Measurements from ENCODE around the gene PIM1.

PIM1 gene

DNA sequence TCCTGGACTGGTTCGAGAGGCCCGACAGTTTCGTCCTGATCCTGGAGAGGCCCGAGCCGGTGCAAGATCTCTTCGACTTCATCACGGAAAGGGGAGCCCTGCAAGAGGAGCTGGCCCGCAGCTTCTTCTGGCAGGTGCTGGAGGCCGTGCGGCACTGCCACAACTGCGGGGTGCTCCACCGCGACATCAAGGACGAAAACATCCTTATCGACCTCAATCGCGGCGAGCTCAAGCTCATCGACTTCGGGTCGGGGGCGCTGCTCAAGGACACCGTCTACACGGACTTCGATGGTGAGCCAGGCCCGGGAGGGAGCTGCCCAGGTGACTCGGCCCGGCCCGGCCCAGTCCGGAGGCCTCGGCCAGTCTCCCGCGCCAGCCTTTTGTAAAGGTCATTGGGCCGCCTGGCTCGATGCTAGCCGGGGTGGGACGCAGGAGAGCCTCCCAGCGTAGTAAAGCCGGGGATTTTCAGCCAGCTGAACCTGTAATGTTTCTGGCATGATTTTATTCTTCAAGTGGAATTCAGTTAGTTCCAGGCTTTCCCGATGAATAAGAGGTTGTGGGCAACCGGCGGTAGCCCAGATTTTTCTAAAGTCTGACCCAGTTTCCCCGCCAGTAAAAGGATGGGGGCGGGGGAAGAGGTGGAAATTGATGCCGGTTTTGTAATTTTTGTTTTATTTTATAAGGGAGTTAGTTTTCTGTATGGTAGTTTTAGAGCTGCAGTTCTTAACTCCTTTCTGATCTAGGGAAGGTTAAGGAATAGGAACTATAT is 1.4 kb downstream of the PIM1 start:
- Histone ChIP-seq H2BK12ac (ENCODE audit: low read length) (no peak overlapping the region), H3K27ac (ENCODE audit: low read depth, low read length) (no peak overlapping the region), H2BK120ac (ENCODE audit: insufficient read depth, low read length, poor library complexity) (peak overlapping the region; percentile 3), H3K36me3 (ENCODE audit: control insufficient read depth in 1 of 2, insufficient read depth in 2 of 2, low read length in 2 of 2) (peaks cover 17 to 21% of the 10 kb centered on the region in 2 experiments), H3K79me1 (ENCODE audit: low read length) (peaks cover 21% of the 10 kb centered on the region), H3K4me3 (ENCODE audit: low read depth, low read length) (peak overlapping the region; percentile 98), H2BK5ac (ENCODE audit: low read depth, low read length, poor library complexity) (no peak overlapping the region), H3K79me2 (ENCODE audit: control insufficient read depth, insufficient read depth, low read length, poor library complexity) (peaks cover 8% of the 10 kb centered on the region), H3K23ac (ENCODE audit: low read length) (no peak overlapping the region), H3K9ac (ENCODE audit: low read length) (peak overlapping the region; percentile 92), H2AFZ (ENCODE audit: insufficient read depth, low read length, poor library complexity) (no peak overlapping the region), H2AK5ac (ENCODE audit: low read length) (no peak overlapping the region), H3K4ac (ENCODE audit: low read depth, low read length) (peak overlapping the region; percentile 25), H4K8ac (ENCODE audit: low read depth, low read length) (no peak overlapping the region), H3K9me3 (ENCODE audit: insufficient read depth, low read depth, low read length) (peaks cover 1% of the 10 kb centered on the region), H3K18ac (ENCODE audit: low read length) (no peak overlapping the region), H3K14ac (ENCODE audit: low read length) (peak overlapping the region; percentile 2), H3K27me3 (ENCODE audit: insufficient read depth, low read length) (no peaks in the 10 kb centered on the region), H4K12ac (ENCODE audit: low read depth, low read length) (no peak overlapping the region), H3K4me1 (ENCODE audit: control insufficient read depth in 1 of 2, insufficient read depth in 2 of 2, low read length in 2 of 2) (peaks cover 0 to 13% of the 10 kb centered on the region in 2 experiments), H3K4me2 (ENCODE audit: low read length) (peak overlapping the region; percentile 100), H4K91ac (ENCODE audit: low read depth, low read length) (peak overlapping the region; percentile 29)
- DNase-seq = peak; percentile 45 to 61
- 100% methylated on average over 1 of the region's 45 CpGs for WGBS (ENCODE audit: extremely low coverage, insufficient coverage, insufficient read length)

DNA sequence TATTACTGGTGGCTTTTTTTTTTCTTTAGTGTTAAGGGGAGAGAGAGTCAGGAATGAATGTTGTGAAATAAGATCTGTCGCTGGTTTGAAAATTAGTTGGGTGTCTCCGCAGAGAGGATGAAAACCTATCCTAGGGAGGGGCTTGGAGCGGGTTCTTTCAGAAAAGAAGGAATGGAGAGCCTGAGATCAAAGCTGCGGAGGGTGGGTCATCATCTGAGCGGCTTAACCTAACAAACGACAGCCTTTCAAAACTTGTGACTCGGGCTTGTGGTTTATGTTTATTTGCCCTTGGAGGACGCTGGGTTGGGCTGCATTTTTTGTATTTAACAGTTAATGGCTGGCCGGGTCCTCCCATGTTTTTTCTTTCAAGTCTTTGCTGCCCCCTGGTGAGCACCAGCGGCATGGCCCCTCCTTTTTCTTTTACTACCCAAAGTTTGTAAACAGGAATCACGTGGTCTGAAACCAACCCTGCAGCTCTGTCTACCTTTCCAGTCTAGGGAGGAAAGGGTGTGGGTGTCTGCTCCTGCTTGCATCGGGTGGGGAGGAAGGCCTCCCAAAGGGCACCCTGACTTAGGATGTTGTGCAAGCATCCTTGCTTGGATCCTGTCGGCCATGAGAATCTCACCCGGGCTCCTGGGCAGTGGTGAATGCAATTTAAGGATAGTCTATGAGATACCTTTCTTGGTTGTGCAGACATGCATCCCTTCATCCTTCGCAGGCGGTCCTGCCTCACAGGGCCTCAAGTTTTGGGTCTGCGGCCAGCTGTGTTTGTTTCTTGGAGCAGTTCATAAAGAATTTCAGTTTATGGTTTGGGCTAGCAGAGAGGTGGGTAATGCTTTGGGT is 2.2 kb downstream of the PIM1 start:
- Histone ChIP-seq H3K18ac (ENCODE audit: low read length) (no peak overlapping the region), H3K9ac (ENCODE audit: low read length) (no peak overlapping the region), H2AFZ (ENCODE audit: insufficient read depth, low read length, poor library complexity) (no peak overlapping the region), H3K27ac (ENCODE audit: low read depth, low read length) (no peak overlapping the region), H2AK5ac (ENCODE audit: low read length) (no peak overlapping the region), H3K79me1 (ENCODE audit: low read length) (peaks cover 21% of the 10 kb centered on the region), H3K4me3 (ENCODE audit: low read depth, low read length) (no peak overlapping the region), H4K91ac (ENCODE audit: low read depth, low read length) (no peak overlapping the region), H4K8ac (ENCODE audit: low read depth, low read length) (no peak overlapping the region), H3K14ac (ENCODE audit: low read length) (no peak overlapping the region), H4K12ac (ENCODE audit: low read depth, low read length) (no peak overlapping the region), H3K4me1 (ENCODE audit: control insufficient read depth in 1 of 2, insufficient read depth in 2 of 2, low read length in 2 of 2) (peaks cover 0 to 13% of the 10 kb centered on the region in 2 experiments), H3K27me3 (ENCODE audit: insufficient read depth, low read length) (no peaks in the 10 kb centered on the region), H3K4me2 (ENCODE audit: low read length) (peak overlapping the region; percentile 100), H2BK120ac (ENCODE audit: insufficient read depth, low read length, poor library complexity) (no peak overlapping the region), H3K9me3 (ENCODE audit: insufficient read depth, low read depth, low read length) (peaks cover 1% of the 10 kb centered on the region), H2BK12ac (ENCODE audit: low read length) (no peak overlapping the region), H3K36me3 (ENCODE audit: control insufficient read depth in 1 of 2, insufficient read depth in 2 of 2, low read length in 2 of 2) (peaks cover 17 to 21% of the 10 kb centered on the region in 2 experiments), H3K79me2 (ENCODE audit: control insufficient read depth, insufficient read depth, low read length, poor library complexity) (peaks cover 8% of the 10 kb centered on the region), H2BK5ac (ENCODE audit: low read depth, low read length, poor library complexity) (no peak overlapping the region), H3K23ac (ENCODE audit: low read length) (no peak overlapping the region), H3K4ac (ENCODE audit: low read depth, low read length) (no peak overlapping the region)
- DNase-seq = peak; percentile 86 to 97
- WGBS (ENCODE audit: extremely low coverage, insufficient coverage, insufficient read length) = no CpG with 5 or more reads among the region's 17 CpGs

DNA sequence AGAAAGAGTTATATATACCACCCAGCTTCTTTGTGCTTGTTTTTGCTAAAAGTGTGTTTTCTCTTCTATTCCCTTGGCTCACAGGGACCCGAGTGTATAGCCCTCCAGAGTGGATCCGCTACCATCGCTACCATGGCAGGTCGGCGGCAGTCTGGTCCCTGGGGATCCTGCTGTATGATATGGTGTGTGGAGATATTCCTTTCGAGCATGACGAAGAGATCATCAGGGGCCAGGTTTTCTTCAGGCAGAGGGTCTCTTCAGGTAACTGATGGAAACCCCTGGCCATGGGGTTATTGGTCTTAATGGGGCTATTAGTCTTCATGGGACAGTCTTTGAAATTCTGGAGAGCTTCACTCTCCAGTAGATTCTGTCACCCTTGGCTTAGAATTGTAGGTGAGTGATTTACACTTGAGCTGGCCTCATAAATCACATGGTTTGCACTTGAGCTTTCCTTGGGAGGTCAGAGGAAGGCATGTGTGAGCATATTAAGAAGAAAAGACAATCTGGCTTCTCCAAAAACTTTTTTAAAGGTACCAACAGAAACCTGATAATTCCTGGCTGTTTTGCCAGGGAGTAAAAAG is 3.0 kb downstream of the PIM1 start:
- H2BK12ac ChIP-seq (ENCODE audit: low read length) = no peak overlapping the region
- no peak overlapping the region for H2BK5ac ChIP-seq (ENCODE audit: low read depth, low read length, poor library complexity)
- peaks cover 21% of the 10 kb centered on the region for H3K79me1 ChIP-seq (ENCODE audit: low read length)
- H2AK5ac ChIP-seq (ENCODE audit: low read length) = no peak overlapping the region
- H3K9me3 ChIP-seq (ENCODE audit: insufficient read depth, low read depth, low read length) = peaks cover 1% of the 10 kb centered on the region
- no peak overlapping the region for H3K27ac ChIP-seq (ENCODE audit: low read depth, low read length)
- H3K4me1 ChIP-seq (ENCODE audit: control insufficient read depth in 1 of 2, insufficient read depth in 2 of 2, low read length in 2 of 2) = peaks cover 0 to 13% of the 10 kb centered on the region in 2 experiments
- peaks cover 17 to 21% of the 10 kb centered on the region in 2 experiments for H3K36me3 ChIP-seq (ENCODE audit: control insufficient read depth in 1 of 2, insufficient read depth in 2 of 2, low read length in 2 of 2)
- no peaks in the 10 kb centered on the region for H3K27me3 ChIP-seq (ENCODE audit: insufficient read depth, low read length)
- H3K4me3 ChIP-seq (ENCODE audit: low read depth, low read length) = no peak overlapping the region
- DNase-seq = no peak
- whole genome bisulfite sequencing (ENCODE audit: extremely low coverage, insufficient coverage, insufficient read length) = no CpG with 5 or more reads among the region's 7 CpGs
- H3K18ac ChIP-seq (ENCODE audit: low read length) = no peak overlapping the region
- H3K9ac ChIP-seq (ENCODE audit: low read length) = no peak overlapping the region
- H4K8ac ChIP-seq (ENCODE audit: low read depth, low read length) = no peak overlapping the region
- no peak overlapping the region for H2BK120ac ChIP-seq (ENCODE audit: insufficient read depth, low read length, poor library complexity)
- H4K91ac ChIP-seq (ENCODE audit: low read depth, low read length) = no peak overlapping the region
- no peak overlapping the region for H3K4ac ChIP-seq (ENCODE audit: low read depth, low read length)
- H3K14ac ChIP-seq (ENCODE audit: low read length) = no peak overlapping the region
- H4K12ac ChIP-seq (ENCODE audit: low read depth, low read length) = no peak overlapping the region
- H3K4me2 ChIP-seq (ENCODE audit: low read length) = no peak overlapping the region
- H3K23ac ChIP-seq (ENCODE audit: low read length) = no peak overlapping the region
- H3K79me2 ChIP-seq (ENCODE audit: control insufficient read depth, insufficient read depth, low read length, poor library complexity) = peaks cover 8% of the 10 kb centered on the region
- no peak overlapping the region for H2AFZ ChIP-seq (ENCODE audit: insufficient read depth, low read length, poor library complexity)

DNA sequence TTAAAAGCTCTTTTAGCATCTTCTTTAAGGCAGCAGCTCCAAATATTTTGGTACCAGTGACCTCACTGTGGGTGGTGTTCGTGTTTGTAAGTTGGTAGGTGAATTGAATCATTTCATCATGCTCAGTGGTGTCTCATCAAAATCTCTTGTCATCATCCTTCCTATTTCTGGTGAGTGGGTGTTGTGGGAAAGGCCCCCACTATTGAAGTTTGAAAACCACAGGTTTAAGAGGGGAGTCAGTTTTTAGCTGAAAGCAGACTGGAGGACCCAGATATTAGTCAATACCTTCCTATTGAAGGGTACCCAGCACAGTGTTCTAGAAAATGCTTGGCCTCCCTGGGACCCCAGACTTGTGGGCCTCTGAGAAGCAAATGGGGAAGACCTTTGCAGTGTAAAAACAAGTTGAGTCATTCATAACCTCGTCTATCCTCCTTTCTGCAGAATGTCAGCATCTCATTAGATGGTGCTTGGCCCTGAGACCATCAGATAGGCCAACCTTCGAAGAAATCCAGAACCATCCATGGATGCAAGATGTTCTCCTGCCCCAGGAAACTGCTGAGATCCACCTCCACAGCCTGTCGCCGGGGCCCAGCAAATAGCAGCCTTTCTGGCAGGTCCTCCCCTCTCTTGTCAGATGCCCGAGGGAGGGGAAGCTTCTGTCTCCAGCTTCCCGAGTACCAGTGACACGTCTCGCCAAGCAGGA is 3.7 kb downstream of the PIM1 start:
- WGBS (ENCODE audit: extremely low coverage, insufficient coverage, insufficient read length) = no CpG with 5 or more reads among the region's 9 CpGs
- Histone ChIP-seq H4K8ac (ENCODE audit: low read depth, low read length) (no peak overlapping the region), H3K23ac (ENCODE audit: low read length) (no peak overlapping the region), H3K4ac (ENCODE audit: low read depth, low read length) (no peak overlapping the region), H3K4me2 (ENCODE audit: low read length) (no peak overlapping the region), H2BK120ac (ENCODE audit: insufficient read depth, low read length, poor library complexity) (no peak overlapping the region), H3K9me3 (ENCODE audit: insufficient read depth, low read depth, low read length) (peaks cover 1% of the 10 kb centered on the region), H3K79me2 (ENCODE audit: control insufficient read depth, insufficient read depth, low read length, poor library complexity) (peaks cover 8% of the 10 kb centered on the region), H2BK12ac (ENCODE audit: low read length) (no peak overlapping the region), H3K18ac (ENCODE audit: low read length) (no peak overlapping the region), H2BK5ac (ENCODE audit: low read depth, low read length, poor library complexity) (no peak overlapping the region), H3K27me3 (ENCODE audit: insufficient read depth, low read length) (no peaks in the 10 kb centered on the region), H3K27ac (ENCODE audit: low read depth, low read length) (no peak overlapping the region), H3K4me3 (ENCODE audit: low read depth, low read length) (no peak overlapping the region), H4K12ac (ENCODE audit: low read depth, low read length) (no peak overlapping the region), H4K91ac (ENCODE audit: low read depth, low read length) (no peak overlapping the region), H3K4me1 (ENCODE audit: control insufficient read depth in 1 of 2, insufficient read depth in 2 of 2, low read length in 2 of 2) (peaks cover 0 to 13% of the 10 kb centered on the region in 2 experiments), H3K79me1 (ENCODE audit: low read length) (peaks cover 21% of the 10 kb centered on the region), H2AFZ (ENCODE audit: insufficient read depth, low read length, poor library complexity) (no peak overlapping the region), H2AK5ac (ENCODE audit: low read length) (no peak overlapping the region), H3K9ac (ENCODE audit: low read length) (no peak overlapping the region), H3K14ac (ENCODE audit: low read length) (no peak overlapping the region), H3K36me3 (ENCODE audit: control insufficient read depth in 1 of 2, insufficient read depth in 2 of 2, low read length in 2 of 2) (peaks cover 17 to 21% of the 10 kb centered on the region in 2 experiments)
- DNase-seq = no peak

All from trophoblast cell (in vitro differentiated cells and primary cell).